Astrocyte (in vitro differentiated cells and primary cell): ENCODE measurements around the gene CAMKK2. TPM values are rescaled to one million over a fixed set of nuclear protein-coding genes. Genes with fewer than 3 reads are reported as not detected.

Source experiments
- DNase-seq: peaks from one replicate; pipeline ENCODE4 v3.0.0-alpha.2; 2010; ENCODE audit warnings: low read depth
- FAIRE-seq: peaks from 2 replicates; lab custom pipeline; 2011; peaks lifted over from hg19 to GRCh38; lab: Jason Lieb, UNC
- H2AFZ ChIP-seq: 2 replicates; pipeline ENCODE4 v1.6.0; 2012; ENCODE audit warnings: low read depth, low read length, inconsistent platforms
- H3K27ac ChIP-seq: 2 replicates; pipeline ENCODE4 v1.5.1; 2011; ENCODE audit warnings: low read depth, low read length, inconsistent platforms
- H3K27me3 ChIP-seq: 2 replicates; pipeline ENCODE4 v1.6.0; 2011; ENCODE audit warnings: low read length, inconsistent platforms; ENCODE audit not compliant: insufficient read depth
- H3K36me3 ChIP-seq: 2 replicates; pipeline ENCODE4 v1.5.1; 2011; ENCODE audit warnings: low read length, inconsistent platforms; ENCODE audit not compliant: insufficient read depth
- H3K4me1 ChIP-seq: 2 replicates; pipeline ENCODE4 v1.5.1; 2011; ENCODE audit warnings: low read length, inconsistent platforms; ENCODE audit not compliant: insufficient read depth
- H3K4me2 ChIP-seq: 2 replicates; pipeline ENCODE4 v1.6.0; 2012; ENCODE audit warnings: low read length, inconsistent platforms
- H3K4me3 ChIP-seq: 2 replicates; pipeline ENCODE4 v1.5.1; 2011; ENCODE audit warnings: low read depth, mild to moderate bottlenecking, low read length, inconsistent platforms; ENCODE audit not compliant: insufficient read depth
- H3K79me2 ChIP-seq: 2 replicates; pipeline ENCODE4 v1.6.0; 2012; ENCODE audit warnings: mild to moderate bottlenecking, low read length, inconsistent platforms; ENCODE audit not compliant: insufficient read depth
- H3K9ac ChIP-seq: 2 replicates; pipeline ENCODE4 v1.6.0; 2012; ENCODE audit warnings: mild to moderate bottlenecking, low read length, inconsistent platforms
- H3K9me3 ChIP-seq: 2 replicates; pipeline ENCODE4 v1.5.1; 2012; ENCODE audit warnings: low read depth, mild to moderate bottlenecking, low read length, inconsistent platforms; ENCODE audit not compliant: insufficient read depth
- H4K20me1 ChIP-seq: 2 replicates; pipeline ENCODE4 v1.6.0; 2012; ENCODE audit warnings: low read length, inconsistent platforms; ENCODE audit not compliant: insufficient read depth
- H3K27ac Mint-ChIP-seq: one replicate; pipeline ENCODE4 v1.8.0; 2021; ENCODE audit warnings: mild to moderate bottlenecking, mixed read lengths; ENCODE audit not compliant: unreplicated experiment
- H3K27me3 Mint-ChIP-seq: one replicate; pipeline ENCODE4 v1.8.0; 2021; ENCODE audit warnings: low read depth, mixed read lengths; ENCODE audit not compliant: unreplicated experiment
- H3K36me3 Mint-ChIP-seq: one replicate; pipeline ENCODE4 v1.8.0; 2021; ENCODE audit warnings: low read depth, mixed read lengths; ENCODE audit not compliant: unreplicated experiment
- H3K4me1 Mint-ChIP-seq: one replicate; pipeline ENCODE4 v1.8.0; 2021; ENCODE audit warnings: low read depth, mixed read lengths; ENCODE audit not compliant: unreplicated experiment
- H3K4me3 Mint-ChIP-seq: one replicate; pipeline ENCODE4 v1.8.0; 2021; ENCODE audit warnings: mild to moderate bottlenecking, moderate library complexity, mixed read lengths; ENCODE audit not compliant: unreplicated experiment
- H3K9me3 Mint-ChIP-seq: one replicate; pipeline ENCODE4 v1.8.0; 2021; ENCODE audit warnings: mild to moderate bottlenecking, mixed read lengths; ENCODE audit not compliant: unreplicated experiment
- EZH2 ChIP-seq: IDR thresholded peaks from 2 replicates; pipeline ENCODE4 v1.6.1; 2012; ENCODE audit warnings: mild to moderate bottlenecking, low read length, inconsistent platforms; ENCODE audit not compliant: insufficient read depth
- total RNA-seq: library from RNA; stranded (reverse); gene quantifications from 2 replicates; pipeline ENCODE4 v1.2.1, GENCODE V29; 2021
- TF ChIP-seq, protein P1 (sequence below): IDR thresholded peaks from 2 replicates; pipeline ENCODE4 v1.5.1; 2011; ENCODE audit warnings: low read depth, mild to moderate bottlenecking, inconsistent platforms, low read length, moderate library complexity; ENCODE audit not compliant: insufficient read depth

CAMKK2 gene
- total RNA-seq, 1 donor from 2014 or later, result 22.0 TPM

DNA sequence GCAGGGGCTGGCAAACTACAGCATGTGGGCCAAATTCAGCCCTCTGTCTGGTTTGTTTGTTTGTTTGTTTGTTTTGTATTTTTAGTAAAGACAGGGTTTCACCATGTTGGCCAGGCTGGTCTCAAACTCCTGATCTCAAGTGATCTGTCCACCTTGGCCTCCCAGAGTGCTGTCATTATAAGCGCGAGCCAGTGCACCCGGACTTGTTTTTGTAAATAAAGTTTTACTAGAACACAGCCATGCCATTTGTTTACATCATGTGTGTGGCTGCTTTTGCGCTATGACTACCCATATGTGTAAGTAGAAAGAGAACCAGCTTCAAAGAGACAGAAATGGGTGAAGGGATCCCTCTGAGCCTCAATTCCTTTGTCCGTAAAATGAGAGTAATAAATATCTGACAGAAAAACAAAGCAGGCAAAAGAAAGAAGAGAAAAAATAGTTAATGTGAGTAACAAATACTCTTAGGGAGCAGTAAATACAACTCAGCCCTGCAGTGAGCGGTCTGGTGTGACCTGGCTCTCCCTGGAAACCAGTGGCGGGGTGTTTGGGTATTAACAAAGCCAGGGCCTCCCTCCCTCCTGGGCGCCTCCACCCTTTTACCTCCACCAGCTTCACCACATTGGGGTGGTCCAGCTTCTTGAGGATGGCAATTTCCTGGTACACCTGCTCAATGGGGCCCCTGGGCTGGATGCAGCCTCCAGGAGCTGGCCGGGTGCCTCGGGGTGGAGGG, 33.1 kb downstream of the CAMKK2 start:
- H3K4me3 Mint-ChIP-seq, result no peak overlapping the region
- Histone ChIP-seq H4K20me1 (no peaks in the 10 kb centered on the region), H3K4me2 (no peak overlapping the region), H3K79me2 (no peaks in the 10 kb centered on the region), H3K27me3 (no peaks in the 10 kb centered on the region), H3K4me3 (no peak overlapping the region), H3K27ac (no peak overlapping the region), H3K9ac (no peak overlapping the region), H3K4me1 (no peaks in the 10 kb centered on the region), H2AFZ (no peak overlapping the region), H3K9me3 (no peaks in the 10 kb centered on the region), H3K36me3 (peaks cover 5% of the 10 kb centered on the region)
- FAIRE-seq (no peak), DNase-seq (no peak)
- H3K4me1 Mint-ChIP-seq, result no peaks in the 10 kb centered on the region
- no peaks in the 10 kb centered on the region for H3K9me3 Mint-ChIP-seq
- no peaks in the 10 kb centered on the region for H3K27me3 Mint-ChIP-seq
- peaks cover 16% of the 10 kb centered on the region for H3K36me3 Mint-ChIP-seq
- TF ChIP-seq EZH2, result no peak
- TF ChIP-seq, protein P1, sequence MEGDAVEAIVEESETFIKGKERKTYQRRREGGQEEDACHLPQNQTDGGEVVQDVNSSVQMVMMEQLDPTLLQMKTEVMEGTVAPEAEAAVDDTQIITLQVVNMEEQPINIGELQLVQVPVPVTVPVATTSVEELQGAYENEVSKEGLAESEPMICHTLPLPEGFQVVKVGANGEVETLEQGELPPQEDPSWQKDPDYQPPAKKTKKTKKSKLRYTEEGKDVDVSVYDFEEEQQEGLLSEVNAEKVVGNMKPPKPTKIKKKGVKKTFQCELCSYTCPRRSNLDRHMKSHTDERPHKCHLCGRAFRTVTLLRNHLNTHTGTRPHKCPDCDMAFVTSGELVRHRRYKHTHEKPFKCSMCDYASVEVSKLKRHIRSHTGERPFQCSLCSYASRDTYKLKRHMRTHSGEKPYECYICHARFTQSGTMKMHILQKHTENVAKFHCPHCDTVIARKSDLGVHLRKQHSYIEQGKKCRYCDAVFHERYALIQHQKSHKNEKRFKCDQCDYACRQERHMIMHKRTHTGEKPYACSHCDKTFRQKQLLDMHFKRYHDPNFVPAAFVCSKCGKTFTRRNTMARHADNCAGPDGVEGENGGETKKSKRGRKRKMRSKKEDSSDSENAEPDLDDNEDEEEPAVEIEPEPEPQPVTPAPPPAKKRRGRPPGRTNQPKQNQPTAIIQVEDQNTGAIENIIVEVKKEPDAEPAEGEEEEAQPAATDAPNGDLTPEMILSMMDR, result no peak
- no peak overlapping the region for H3K27ac Mint-ChIP-seq

DNA sequence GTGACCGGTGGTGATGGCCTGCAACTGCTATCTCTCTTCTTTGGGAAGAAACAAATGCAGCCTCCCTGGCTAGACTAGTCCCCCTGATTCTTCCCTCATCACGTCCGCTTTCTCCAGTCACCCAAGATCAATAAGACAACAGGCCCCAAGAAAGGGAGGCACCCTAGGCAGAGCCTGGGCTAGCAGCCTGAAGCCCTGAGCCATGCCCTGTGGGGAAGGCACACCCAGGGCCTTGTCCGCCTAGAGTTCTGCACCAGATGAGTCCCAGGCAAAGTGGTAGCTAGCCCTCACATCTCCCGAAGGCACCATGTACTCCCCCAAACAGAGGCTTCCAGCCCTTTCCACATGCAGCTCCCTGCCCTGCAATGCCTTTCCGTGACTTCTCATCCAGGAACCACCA, 35.1 kb downstream of the CAMKK2 start:
- Histone ChIP-seq H2AFZ (no peak overlapping the region), H3K27me3 (no peaks in the 10 kb centered on the region), H3K79me2 (no peaks in the 10 kb centered on the region), H3K27ac (no peak overlapping the region), H3K36me3 (peaks cover 3% of the 10 kb centered on the region), H3K9ac (no peak overlapping the region), H3K4me1 (no peaks in the 10 kb centered on the region), H3K4me3 (no peak overlapping the region), H4K20me1 (no peaks in the 10 kb centered on the region), H3K9me3 (no peaks in the 10 kb centered on the region), H3K4me2 (no peak overlapping the region)
- H3K27ac Mint-ChIP-seq, result no peak overlapping the region
- H3K27me3 Mint-ChIP-seq, result no peaks in the 10 kb centered on the region
- no peak overlapping the region for H3K4me3 Mint-ChIP-seq
- FAIRE-seq, result no peak
- no peak for DNase-seq
- peaks cover 23% of the 10 kb centered on the region for H3K36me3 Mint-ChIP-seq
- TF ChIP-seq, protein P1, result no peak
- no peak for TF ChIP-seq EZH2
- no peaks in the 10 kb centered on the region for H3K4me1 Mint-ChIP-seq
- H3K9me3 Mint-ChIP-seq, result no peaks in the 10 kb centered on the region

DNA sequence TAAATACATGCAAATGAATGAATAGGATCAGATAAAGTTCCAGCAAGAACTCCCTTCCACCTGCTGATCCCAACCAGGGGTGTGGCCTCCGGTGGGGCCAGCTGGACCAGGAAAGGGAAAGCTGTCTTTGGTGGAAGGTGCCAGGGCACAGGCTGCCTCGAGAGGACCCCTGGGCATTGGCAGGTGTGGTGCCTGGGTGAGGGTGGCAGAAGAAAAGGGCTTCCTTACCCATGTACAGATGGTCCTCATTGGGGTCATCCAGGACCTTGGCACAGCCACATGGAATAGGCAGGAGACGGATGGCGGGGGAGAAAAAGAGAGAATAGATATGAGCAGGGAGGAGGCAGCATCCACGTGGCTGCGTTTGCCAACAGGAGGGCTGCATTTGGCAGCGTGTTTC, 36.4 kb downstream of the CAMKK2 start:
- no peaks in the 10 kb centered on the region for H3K9me3 Mint-ChIP-seq
- no peaks in the 10 kb centered on the region for H3K4me1 Mint-ChIP-seq
- Histone ChIP-seq H3K4me2 (no peak overlapping the region), H3K79me2 (no peaks in the 10 kb centered on the region), H4K20me1 (no peaks in the 10 kb centered on the region), H3K27ac (no peak overlapping the region), H3K4me3 (no peak overlapping the region), H3K4me1 (no peaks in the 10 kb centered on the region), H3K9me3 (no peaks in the 10 kb centered on the region), H3K27me3 (no peaks in the 10 kb centered on the region), H2AFZ (no peak overlapping the region), H3K9ac (no peak overlapping the region), H3K36me3 (peaks cover 3% of the 10 kb centered on the region)
- H3K27me3 Mint-ChIP-seq, result no peaks in the 10 kb centered on the region
- FAIRE-seq, result no peak
- TF ChIP-seq, protein P1, result no peak
- TF ChIP-seq EZH2, result no peak
- no peak overlapping the region for H3K4me3 Mint-ChIP-seq
- DNase-seq, result no peak
- H3K27ac Mint-ChIP-seq, result no peak overlapping the region
- H3K36me3 Mint-ChIP-seq, result peaks cover 17% of the 10 kb centered on the region
